Measurements from ENCODE around the gene EXOC3.

Gene EXOC3

DNA sequence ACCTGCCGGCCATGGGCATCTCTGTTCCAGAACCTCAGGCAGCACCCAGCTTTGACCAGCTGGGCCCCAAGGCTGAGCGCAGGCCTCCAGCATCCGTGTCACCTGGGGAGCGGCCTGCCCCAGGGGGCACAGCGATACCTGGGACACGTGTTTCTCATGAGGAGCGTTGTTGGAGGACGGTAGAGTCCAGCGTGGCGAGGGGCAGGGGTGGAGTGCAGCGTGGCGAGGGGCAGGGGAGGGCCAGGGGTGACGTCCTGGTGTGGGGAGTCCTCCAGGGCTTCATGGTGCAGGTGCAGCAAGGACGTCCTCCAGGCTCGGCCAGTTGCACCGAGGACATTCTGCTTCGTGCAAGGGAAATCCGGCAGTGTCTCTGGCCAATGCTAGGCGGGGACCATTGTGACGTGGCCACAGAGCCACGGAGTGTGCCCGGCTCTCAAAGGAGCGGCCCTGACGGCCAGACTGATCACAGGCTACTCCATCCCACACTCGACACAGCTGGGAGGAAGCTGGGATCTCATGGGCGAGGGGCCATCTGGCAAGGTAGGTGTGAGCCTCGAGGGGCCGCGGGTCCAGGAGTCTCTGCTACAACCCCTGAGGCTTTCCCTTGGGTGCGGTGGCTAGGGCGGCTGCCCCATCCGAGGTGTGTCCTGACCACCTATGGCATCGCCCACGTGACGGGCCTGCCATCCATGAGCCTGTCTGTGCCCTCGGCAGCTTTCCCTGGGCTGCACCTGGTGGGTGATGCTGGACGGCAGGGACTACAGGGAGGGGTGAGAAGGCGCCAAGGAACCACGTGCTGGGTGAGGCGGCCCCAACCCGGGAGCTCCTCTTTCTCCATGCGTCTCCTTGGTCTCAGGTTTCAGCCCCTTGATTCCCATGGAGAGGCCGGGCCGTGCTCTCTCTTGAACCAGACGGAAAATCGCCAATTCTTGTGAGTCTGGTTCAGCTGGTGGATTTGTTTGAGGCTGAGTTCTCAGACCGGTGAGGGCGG is 47.4 kb downstream of the EXOC3 start:
- H3K9me3 ChIP-seq (ENCODE audit: insufficient read depth, low read length) = no peaks in the 10 kb centered on the region
- H3K36me3 ChIP-seq (replicated peaks; ENCODE audit: low read depth, low read length) = no peaks in the 10 kb centered on the region
- peaks cover 8% of the 10 kb centered on the region; the same call in 1 of the 2 replicates for H3K27me3 ChIP-seq (ENCODE audit: low read depth, low read length)
- no peaks in the 10 kb centered on the region for H3K79me2 ChIP-seq (ENCODE audit: low read length)
- no peaks in the 10 kb centered on the region for H4K20me1 ChIP-seq (ENCODE audit: insufficient read depth, low read length)
- H3K9ac ChIP-seq (ENCODE audit: low read length) = no peak overlapping the region
- H2AFZ ChIP-seq (ENCODE audit: low read depth, low read length) = no peak overlapping the region
- no peaks in the 10 kb centered on the region for H3K4me1 ChIP-seq (ENCODE audit: low read length)
- TF ChIP-seq EZH2phosphoT487 (IDR thresholded peaks at IDR 0.05; ENCODE audit: low read depth) = no peak
- TF ChIP-seq, protein P1, sequence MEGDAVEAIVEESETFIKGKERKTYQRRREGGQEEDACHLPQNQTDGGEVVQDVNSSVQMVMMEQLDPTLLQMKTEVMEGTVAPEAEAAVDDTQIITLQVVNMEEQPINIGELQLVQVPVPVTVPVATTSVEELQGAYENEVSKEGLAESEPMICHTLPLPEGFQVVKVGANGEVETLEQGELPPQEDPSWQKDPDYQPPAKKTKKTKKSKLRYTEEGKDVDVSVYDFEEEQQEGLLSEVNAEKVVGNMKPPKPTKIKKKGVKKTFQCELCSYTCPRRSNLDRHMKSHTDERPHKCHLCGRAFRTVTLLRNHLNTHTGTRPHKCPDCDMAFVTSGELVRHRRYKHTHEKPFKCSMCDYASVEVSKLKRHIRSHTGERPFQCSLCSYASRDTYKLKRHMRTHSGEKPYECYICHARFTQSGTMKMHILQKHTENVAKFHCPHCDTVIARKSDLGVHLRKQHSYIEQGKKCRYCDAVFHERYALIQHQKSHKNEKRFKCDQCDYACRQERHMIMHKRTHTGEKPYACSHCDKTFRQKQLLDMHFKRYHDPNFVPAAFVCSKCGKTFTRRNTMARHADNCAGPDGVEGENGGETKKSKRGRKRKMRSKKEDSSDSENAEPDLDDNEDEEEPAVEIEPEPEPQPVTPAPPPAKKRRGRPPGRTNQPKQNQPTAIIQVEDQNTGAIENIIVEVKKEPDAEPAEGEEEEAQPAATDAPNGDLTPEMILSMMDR (IDR thresholded peaks at IDR 0.05; ENCODE audit: low read depth, low read length) = no peak
- H3K27ac ChIP-seq (ENCODE audit: low read length) = no peak overlapping the region
- no peak overlapping the region for H3K4me2 ChIP-seq (ENCODE audit: low read length)
- H3K4me3 ChIP-seq (ENCODE audit: low read length) = no peak overlapping the region

DNA sequence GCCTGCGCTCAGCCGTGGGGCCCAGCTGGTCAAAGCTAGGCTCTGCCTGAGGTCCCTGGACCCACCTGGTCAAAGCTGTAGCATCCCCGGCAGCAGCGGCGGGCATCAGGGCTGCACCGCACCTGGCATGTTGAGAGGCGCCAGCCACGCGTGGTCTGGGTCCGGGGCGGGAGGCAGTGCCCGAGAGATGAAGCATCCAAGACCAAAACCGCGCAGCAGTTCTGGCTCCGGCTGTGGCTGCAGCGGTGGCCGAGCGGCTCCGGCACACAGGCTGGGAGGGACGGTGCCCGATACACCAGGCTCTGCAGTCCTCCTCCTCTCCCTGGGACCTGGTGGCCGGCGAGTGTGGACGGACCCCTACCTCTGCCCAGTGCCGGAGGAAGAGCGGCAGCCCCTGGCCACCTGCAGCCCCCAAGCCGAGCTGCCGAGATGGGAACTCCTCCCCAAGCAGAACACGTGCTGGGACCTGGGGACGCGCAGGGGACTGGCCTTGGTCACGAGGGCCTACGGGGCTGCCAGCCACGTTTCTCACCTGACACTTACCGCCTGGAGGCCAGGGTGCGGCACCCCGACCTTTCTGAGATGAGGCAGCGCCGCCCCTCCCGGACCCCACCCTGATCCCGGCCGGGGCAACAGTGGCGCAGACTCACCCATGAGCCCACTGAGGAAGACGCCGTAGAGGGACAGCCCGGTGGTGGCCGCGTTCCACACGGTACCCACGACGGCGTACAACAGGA is 48.3 kb downstream of the EXOC3 start:
- Histone ChIP-seq H3K36me3 (replicated peaks; ENCODE audit: low read depth, low read length) (no peaks in the 10 kb centered on the region), H3K4me1 (ENCODE audit: low read length) (no peaks in the 10 kb centered on the region), H3K27me3 (ENCODE audit: low read depth, low read length) (peaks cover 8% of the 10 kb centered on the region; the same call in 1 of the 2 replicates), H4K20me1 (ENCODE audit: insufficient read depth, low read length) (no peaks in the 10 kb centered on the region), H3K27ac (ENCODE audit: low read length) (no peak overlapping the region), H3K4me3 (ENCODE audit: low read length) (no peak overlapping the region), H2AFZ (ENCODE audit: low read depth, low read length) (no peak overlapping the region), H3K79me2 (ENCODE audit: low read length) (no peaks in the 10 kb centered on the region), H3K9me3 (ENCODE audit: insufficient read depth, low read length) (no peaks in the 10 kb centered on the region), H3K4me2 (ENCODE audit: low read length) (no peak overlapping the region), H3K9ac (ENCODE audit: low read length) (no peak overlapping the region)
- TF ChIP-seq, protein P1 (IDR thresholded peaks at IDR 0.05; ENCODE audit: low read depth, low read length) = no peak
- no peak for TF ChIP-seq EZH2phosphoT487 (IDR thresholded peaks at IDR 0.05; ENCODE audit: low read depth)

DNA sequence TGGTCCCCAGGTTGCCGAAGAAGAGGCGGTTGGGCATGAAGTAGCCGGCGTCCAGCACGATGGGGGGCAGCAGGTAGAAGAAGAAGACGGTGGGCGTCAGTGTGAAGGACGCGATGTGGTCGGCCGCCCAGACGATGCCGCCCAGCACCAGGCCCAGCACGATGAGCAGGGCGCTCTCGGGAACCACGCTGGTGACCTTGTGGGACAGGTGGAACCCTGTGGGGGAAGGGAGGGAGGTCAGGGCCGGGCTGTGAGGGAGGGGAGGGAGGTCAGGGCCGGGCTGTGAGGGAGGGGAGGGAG is 48.8 kb downstream of the EXOC3 start:
- Histone ChIP-seq H2AFZ (ENCODE audit: low read depth, low read length) (no peak overlapping the region), H3K27ac (ENCODE audit: low read length) (no peak overlapping the region), H3K4me1 (ENCODE audit: low read length) (no peaks in the 10 kb centered on the region), H3K27me3 (ENCODE audit: low read depth, low read length) (peaks cover 8% of the 10 kb centered on the region; the same call in 1 of the 2 replicates), H3K79me2 (ENCODE audit: low read length) (no peaks in the 10 kb centered on the region), H3K4me2 (ENCODE audit: low read length) (no peak overlapping the region), H3K4me3 (ENCODE audit: low read length) (no peak overlapping the region), H3K9me3 (ENCODE audit: insufficient read depth, low read length) (no peaks in the 10 kb centered on the region), H4K20me1 (ENCODE audit: insufficient read depth, low read length) (no peaks in the 10 kb centered on the region), H3K9ac (ENCODE audit: low read length) (no peak overlapping the region), H3K36me3 (replicated peaks; ENCODE audit: low read depth, low read length) (no peaks in the 10 kb centered on the region)
- TF ChIP-seq EZH2phosphoT487 (IDR thresholded peaks at IDR 0.05; ENCODE audit: low read depth) = no peak
- TF ChIP-seq, protein P1 (IDR thresholded peaks at IDR 0.05; ENCODE audit: low read depth, low read length) = no peak

DNA sequence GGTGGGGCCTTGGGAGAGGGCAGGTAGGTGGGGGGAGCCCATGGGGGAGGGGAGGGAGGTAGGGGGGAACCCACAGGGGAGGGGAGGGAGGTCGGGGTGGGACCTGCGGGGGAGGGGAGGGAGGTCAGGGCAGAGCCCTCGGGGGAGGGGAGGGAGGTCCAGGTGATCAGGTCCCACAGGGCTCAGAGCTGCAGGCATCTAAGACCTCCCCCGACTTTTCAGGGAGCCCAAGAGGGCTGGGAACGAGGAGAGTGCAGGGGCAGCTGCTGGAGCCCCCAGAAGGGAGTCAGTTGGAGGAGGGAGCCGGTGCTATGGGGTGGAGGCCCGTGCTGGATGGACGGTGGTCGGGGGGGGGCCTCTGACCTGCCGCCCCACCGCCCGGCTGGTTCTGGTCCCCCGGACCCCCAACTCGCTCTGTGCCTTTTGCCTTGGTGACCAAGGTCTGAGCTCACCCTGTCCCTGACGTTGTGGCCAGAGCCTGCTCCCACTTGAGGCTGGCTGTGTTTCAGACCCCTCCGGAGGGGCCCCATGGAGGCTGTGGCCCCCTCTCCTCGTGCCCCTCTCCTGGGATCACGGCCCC is 49.4 kb downstream of the EXOC3 start:
- no peak overlapping the region for H3K9ac ChIP-seq (ENCODE audit: low read length)
- H3K27me3 ChIP-seq (ENCODE audit: low read depth, low read length) = peaks cover 8% of the 10 kb centered on the region; the same call in 1 of the 2 replicates
- no peak overlapping the region for H3K4me3 ChIP-seq (ENCODE audit: low read length)

More for the DNA sequence above, 49.4 kb downstream of the EXOC3 start:
- no peaks in the 10 kb centered on the region for H4K20me1 ChIP-seq (ENCODE audit: insufficient read depth, low read length)
- H3K4me2 ChIP-seq (ENCODE audit: low read length) = no peak overlapping the region
- H2AFZ ChIP-seq (ENCODE audit: low read depth, low read length) = no peak overlapping the region
- H3K4me1 ChIP-seq (ENCODE audit: low read length) = no peaks in the 10 kb centered on the region
- H3K79me2 ChIP-seq (ENCODE audit: low read length) = no peaks in the 10 kb centered on the region
- TF ChIP-seq EZH2phosphoT487 (IDR thresholded peaks at IDR 0.05; ENCODE audit: low read depth) = no peak
- TF ChIP-seq, protein P1 (IDR thresholded peaks at IDR 0.05; ENCODE audit: low read depth, low read length) = no peak
- no peak overlapping the region for H3K27ac ChIP-seq (ENCODE audit: low read length)
- H3K36me3 ChIP-seq (replicated peaks; ENCODE audit: low read depth, low read length) = no peaks in the 10 kb centered on the region
- no peaks in the 10 kb centered on the region for H3K9me3 ChIP-seq (ENCODE audit: insufficient read depth, low read length)
